Measurements from ENCODE around the gene CEP72.

Gene CEP72

GRCh38 chr5:621341-621761 is 9.2 kb downstream of the CEP72 start:
- no peak for ATAC-seq
- TF ChIP-seq ZNF565 (CRISPR knock-in tag; conservative IDR thresholded peaks at IDR 0.05; ENCODE audit: low read depth): no peak

GRCh38 chr5:622359-622758 is 10.2 kb downstream of the CEP72 start:
- no peak for ATAC-seq
- TF ChIP-seq ZFP30 (CRISPR knock-in tag; IDR thresholded peaks at IDR 0.05) (no peak), ISL1 (CRISPR knock-in tag; IDR thresholded peaks at IDR 0.05) (no peak), CSRNP3 (CRISPR knock-in tag; IDR thresholded peaks at IDR 0.05) (no peak), ZFP3 (CRISPR knock-in tag; IDR thresholded peaks at IDR 0.05) (no peak), ZNF565 (CRISPR knock-in tag; conservative IDR thresholded peaks at IDR 0.05; ENCODE audit: low read depth) (no peak), RARB (CRISPR knock-in tag; IDR thresholded peaks at IDR 0.05) (no peak)

GRCh38 chr5:622946-623522 is 10.9 kb downstream of the CEP72 start:
- TF ChIP-seq ARNTL (CRISPR knock-in tag; IDR thresholded peaks at IDR 0.05; ENCODE audit: borderline replicate concordance, low read depth) (no peak), RARB (CRISPR knock-in tag; IDR thresholded peaks at IDR 0.05) (no peak), TSHZ2 (CRISPR knock-in tag; IDR thresholded peaks at IDR 0.05) (no peak), OSR1 (CRISPR knock-in tag; IDR thresholded peaks at IDR 0.05) (no peak), ZNF565 (CRISPR knock-in tag; conservative IDR thresholded peaks at IDR 0.05; ENCODE audit: low read depth) (no peak), BACH2 (CRISPR knock-in tag; IDR thresholded peaks at IDR 0.05; ENCODE audit: borderline replicate concordance) (no peak), TOX (CRISPR knock-in tag; IDR thresholded peaks at IDR 0.05; ENCODE audit: borderline replicate concordance) (no peak), ZNF70 (CRISPR knock-in tag; IDR thresholded peaks at IDR 0.05) (no peak), CSDC2 (CRISPR knock-in tag; IDR thresholded peaks at IDR 0.05) (no peak), GLIS3 (CRISPR knock-in tag; IDR thresholded peaks at IDR 0.05) (no peak), ZFP3 (CRISPR knock-in tag; IDR thresholded peaks at IDR 0.05) (no peak), ESRRG (CRISPR knock-in tag; IDR thresholded peaks at IDR 0.05) (no peak), ISL1 (CRISPR knock-in tag; IDR thresholded peaks at IDR 0.05) (no peak), POU6F1 (CRISPR knock-in tag; IDR thresholded peaks at IDR 0.05; ENCODE audit: borderline replicate concordance, low read depth) (no peak), CSRNP3 (CRISPR knock-in tag; IDR thresholded peaks at IDR 0.05) (no peak)
- ATAC-seq: no peak

- no peak for ATAC-seq
Measured at GRCh38 chr5:623531-623930, 11.4 kb downstream of the CEP72 start.

More at GRCh38 chr5:623531-623930, 11.4 kb downstream of the CEP72 start:
- TF ChIP-seq ZNF8 (CRISPR knock-in tag; IDR thresholded peaks at IDR 0.05) (no peak), OSR1 (CRISPR knock-in tag; IDR thresholded peaks at IDR 0.05) (no peak), GLIS3 (CRISPR knock-in tag; IDR thresholded peaks at IDR 0.05) (no peak), ARNTL (CRISPR knock-in tag; IDR thresholded peaks at IDR 0.05; ENCODE audit: borderline replicate concordance, low read depth) (no peak), ZNF70 (CRISPR knock-in tag; IDR thresholded peaks at IDR 0.05) (no peak), CSRNP3 (CRISPR knock-in tag; IDR thresholded peaks at IDR 0.05) (no peak), ISL1 (CRISPR knock-in tag; IDR thresholded peaks at IDR 0.05) (no peak)

All from SK-N-SH treated with all-trans-retinoic acid at 6 μM for 48 hours (cell line).